IgD-negative memory B cell (primary cell): Measurements from ENCODE around the gene TBX5. TPM values are rescaled to one million over a fixed set of nuclear protein-coding genes. Genes with fewer than 3 reads are reported as not detected.

Source experiments
- H3K27ac Mint-ChIP-seq, 3 donors: one replicate each; pipeline ENCODE4 v1.8.0; 2020 to 2022; ENCODE audit warnings: mild to moderate bottlenecking in 3 of 3, mixed read lengths in 3 of 3, moderate library complexity in 1 of 3
- H3K27me3 Mint-ChIP-seq: one replicate; pipeline ENCODE4 v1.8.0; 2021; ENCODE audit warnings: mixed read lengths
- H3K36me3 Mint-ChIP-seq: one replicate; pipeline ENCODE4 v1.8.0; 2020; ENCODE audit warnings: mild to moderate bottlenecking, mixed read lengths
- H3K4me1 Mint-ChIP-seq, 3 donors: one replicate each; pipeline ENCODE4 v1.8.0; 2020 to 2022; ENCODE audit warnings: mixed read lengths in 3 of 3, mild to moderate bottlenecking in 1 of 3
- H3K4me3 Mint-ChIP-seq, 4 donors: one replicate each; pipeline ENCODE4 v1.8.0; 2020 to 2022; ENCODE audit warnings: mild to moderate bottlenecking in 4 of 4, mixed read lengths in 4 of 4, moderate library complexity in 3 of 4
- H3K9me3 Mint-ChIP-seq, 3 donors: one replicate each; pipeline ENCODE4 v1.8.0; 2020 to 2021; ENCODE audit warnings: mixed read lengths in 3 of 3, mild to moderate bottlenecking in 1 of 3
- polyA plus RNA-seq: library from polyadenylated mRNA; unstranded; fragments of 300-500 nt; fragmentation: Illumina TruSeq; gene quantifications from one replicate; pipeline ENCODE4 v1.2.3, GENCODE V29; 2021

TBX5 gene
- polyA plus RNA-seq, 1 donor from 2014 or later: not detected

- H3K4me1 Mint-ChIP-seq: peaks cover 0 to 2% (median 0%) of the 10 kb centered on the region in 3 donors
- H3K4me3 Mint-ChIP-seq: no peak overlapping the region
- no peaks in the 10 kb centered on the region for H3K36me3 Mint-ChIP-seq
- H3K27me3 Mint-ChIP-seq: peaks cover 56% of the 10 kb centered on the region
- H3K9me3 Mint-ChIP-seq: peaks cover 3 to 6% (median 4%) of the 10 kb centered on the region in 3 donors
- H3K27ac Mint-ChIP-seq: no peak overlapping the region
Measured at GRCh38 chr12:114441039-114441383, 35.1 kb upstream of the TBX5 start.

DNA sequence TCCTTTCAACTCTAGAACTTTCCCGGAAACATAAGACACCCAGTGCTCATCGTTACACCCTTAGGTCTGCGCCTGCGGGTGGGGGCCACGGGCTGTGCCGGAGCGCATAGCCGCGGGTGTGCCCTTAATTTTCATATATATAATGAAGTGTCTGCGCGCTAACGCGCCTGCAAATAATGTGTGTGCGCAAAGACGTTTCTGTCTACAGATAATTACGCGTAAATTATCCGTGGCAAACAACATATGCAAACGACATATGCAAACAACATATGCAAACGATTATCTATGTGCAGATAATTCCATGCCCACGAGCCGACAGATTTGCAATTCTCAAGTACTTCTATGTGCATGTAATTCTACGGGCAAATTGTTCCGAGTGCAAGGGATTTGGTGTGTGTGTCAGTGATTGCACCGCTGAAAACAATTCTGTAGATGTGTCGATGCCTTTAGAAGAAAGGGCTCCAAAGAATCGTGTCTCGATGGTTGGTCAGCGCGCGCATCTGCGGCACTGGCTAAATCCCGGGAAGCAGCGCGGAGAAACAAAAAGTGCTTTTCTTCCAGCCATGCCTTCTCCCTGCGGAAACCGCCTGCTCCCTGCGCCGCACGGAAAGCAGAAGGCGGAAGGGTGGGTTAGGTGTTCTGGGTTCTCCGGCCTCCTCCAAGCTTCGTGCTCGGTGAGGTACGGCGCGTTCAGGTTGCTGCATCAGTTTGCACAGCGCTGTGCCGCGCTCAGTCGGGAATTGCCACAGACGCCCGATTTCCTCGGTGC, 34.5 kb upstream of the TBX5 start:
- H3K4me3 Mint-ChIP-seq: no peak overlapping the region
- peak overlapping the region in 1 of 3 donors; percentile 14 for H3K27ac Mint-ChIP-seq
- H3K4me1 Mint-ChIP-seq: peaks cover 0 to 2% (median 0%) of the 10 kb centered on the region in 3 donors
- no peaks in the 10 kb centered on the region for H3K36me3 Mint-ChIP-seq
- H3K27me3 Mint-ChIP-seq: peaks cover 55% of the 10 kb centered on the region
- peaks cover 3 to 6% (median 4%) of the 10 kb centered on the region in 3 donors for H3K9me3 Mint-ChIP-seq

DNA sequence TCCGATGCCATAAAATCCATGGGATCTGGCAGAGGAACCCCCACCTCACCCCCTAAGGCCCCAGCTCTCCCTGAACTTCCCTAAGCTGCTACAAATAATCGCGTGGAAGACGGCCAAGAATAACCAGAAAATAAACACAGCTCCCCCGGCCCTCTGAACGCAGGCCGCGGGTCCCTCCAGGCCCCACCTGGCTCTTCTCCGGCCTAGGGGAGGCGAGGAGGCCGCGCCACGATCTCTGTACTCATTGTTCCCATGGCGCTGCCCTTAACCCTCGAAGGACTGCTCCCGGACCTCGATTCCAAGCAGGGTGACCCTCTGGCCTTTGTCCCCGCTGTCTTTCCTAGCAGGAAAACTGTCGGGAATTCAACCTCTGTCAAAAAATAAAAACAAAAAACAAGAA, 33.9 kb upstream of the TBX5 start:
- Mint-ChIP-seq H3K27ac (peak overlapping the region in 1 of 3 donors; percentile 14), H3K9me3 (peaks cover 3 to 6% (median 4%) of the 10 kb centered on the region in 3 donors), H3K4me3 (no peak overlapping the region), H3K27me3 (peaks cover 52% of the 10 kb centered on the region), H3K4me1 (peaks cover 0 to under 1% (median 0%) of the 10 kb centered on the region in 3 donors), H3K36me3 (no peaks in the 10 kb centered on the region)

- Mint-ChIP-seq H3K27me3 (peaks cover 47% of the 10 kb centered on the region), H3K4me3 (no peak overlapping the region), H3K9me3 (peaks cover 3 to 6% (median 4%) of the 10 kb centered on the region in 3 donors), H3K4me1 (no peaks in the 10 kb centered on the region), H3K27ac (no peak overlapping the region), H3K36me3 (no peaks in the 10 kb centered on the region)
Measured at GRCh38 chr12:114439261-114439683, 33.3 kb upstream of the TBX5 start.

- Mint-ChIP-seq H3K27ac (no peak overlapping the region), H3K27me3 (peaks cover 44% of the 10 kb centered on the region), H3K9me3 (peaks cover 3 to 6% (median 4%) of the 10 kb centered on the region in 3 donors), H3K4me3 (no peak overlapping the region), H3K4me1 (no peaks in the 10 kb centered on the region), H3K36me3 (no peaks in the 10 kb centered on the region)
Measured at GRCh38 chr12:114438635-114439256, 32.8 kb upstream of the TBX5 start.

DNA sequence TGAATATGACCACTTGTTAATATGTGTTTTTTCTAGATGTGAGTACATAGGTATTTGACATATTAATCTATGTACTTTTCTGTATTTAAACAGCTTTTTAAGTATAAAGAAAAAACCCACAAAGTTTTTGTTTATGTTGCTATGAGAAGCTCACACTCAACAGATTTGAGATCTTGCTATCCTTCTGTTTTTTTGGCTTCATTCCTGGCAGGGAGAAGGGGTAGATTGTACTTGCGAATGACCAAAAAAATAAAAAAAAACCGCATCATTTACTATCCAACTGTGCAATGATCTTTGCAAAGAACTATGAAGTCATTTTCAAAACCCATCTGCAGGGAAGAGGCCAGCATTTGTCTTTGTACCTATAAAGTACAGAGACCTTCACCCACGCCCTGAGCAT, 28.4 kb upstream of the TBX5 start:
- H3K27me3 Mint-ChIP-seq: peaks cover 11% of the 10 kb centered on the region
- no peaks in the 10 kb centered on the region for H3K4me1 Mint-ChIP-seq
- peaks cover 3 to 4% (median 4%) of the 10 kb centered on the region in 3 donors for H3K9me3 Mint-ChIP-seq
- no peak overlapping the region for H3K4me3 Mint-ChIP-seq
- no peaks in the 10 kb centered on the region for H3K36me3 Mint-ChIP-seq
- H3K27ac Mint-ChIP-seq: no peak overlapping the region

DNA sequence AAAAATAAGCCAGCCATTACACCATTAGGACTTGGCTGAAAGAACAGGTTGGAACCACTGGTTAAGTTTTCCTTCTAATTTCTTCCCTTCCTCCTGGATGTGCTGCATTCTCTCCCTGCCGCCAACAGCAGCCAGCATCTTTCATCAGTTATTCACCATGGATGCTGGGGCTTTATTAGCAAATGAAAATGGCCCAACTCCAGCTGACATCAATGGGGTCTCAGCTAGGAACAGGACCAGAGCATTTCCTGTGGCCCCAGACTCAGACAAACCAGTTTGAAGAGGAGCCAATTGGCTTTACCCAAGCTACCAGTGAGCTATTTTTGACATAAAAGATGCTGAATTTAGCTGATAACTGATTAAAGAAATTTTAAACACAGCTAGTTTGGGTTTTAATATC, 26.0 kb upstream of the TBX5 start:
- Mint-ChIP-seq H3K9me3 (peaks cover 0 to 4% (median 2%) of the 10 kb centered on the region in 3 donors), H3K27me3 (no peaks in the 10 kb centered on the region), H3K4me1 (no peaks in the 10 kb centered on the region), H3K36me3 (no peaks in the 10 kb centered on the region), H3K27ac (no peak overlapping the region), H3K4me3 (no peak overlapping the region)

DNA sequence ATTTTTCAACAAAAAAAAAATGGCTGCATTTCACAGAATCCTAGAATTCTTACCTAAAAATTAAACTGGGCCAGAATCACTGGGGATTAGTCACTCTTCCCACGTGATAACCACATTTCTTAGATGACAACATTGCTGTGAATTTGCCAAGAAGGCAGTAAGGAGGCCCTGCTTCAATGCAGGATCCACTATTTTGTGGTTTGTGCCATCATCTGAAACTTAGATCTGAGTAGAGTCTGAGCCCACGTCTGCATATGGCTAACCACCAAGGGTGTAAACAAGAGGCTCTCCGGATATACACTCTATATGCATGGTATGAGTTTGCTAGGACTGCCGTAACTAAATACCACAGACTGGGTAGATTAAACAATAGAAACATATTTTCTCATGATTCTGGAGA, 24.4 kb upstream of the TBX5 start:
- Mint-ChIP-seq H3K27me3 (no peaks in the 10 kb centered on the region), H3K4me1 (no peaks in the 10 kb centered on the region), H3K9me3 (peaks cover 0 to 2% (median 0%) of the 10 kb centered on the region in 3 donors), H3K27ac (no peak overlapping the region), H3K4me3 (no peak overlapping the region), H3K36me3 (no peaks in the 10 kb centered on the region)

DNA sequence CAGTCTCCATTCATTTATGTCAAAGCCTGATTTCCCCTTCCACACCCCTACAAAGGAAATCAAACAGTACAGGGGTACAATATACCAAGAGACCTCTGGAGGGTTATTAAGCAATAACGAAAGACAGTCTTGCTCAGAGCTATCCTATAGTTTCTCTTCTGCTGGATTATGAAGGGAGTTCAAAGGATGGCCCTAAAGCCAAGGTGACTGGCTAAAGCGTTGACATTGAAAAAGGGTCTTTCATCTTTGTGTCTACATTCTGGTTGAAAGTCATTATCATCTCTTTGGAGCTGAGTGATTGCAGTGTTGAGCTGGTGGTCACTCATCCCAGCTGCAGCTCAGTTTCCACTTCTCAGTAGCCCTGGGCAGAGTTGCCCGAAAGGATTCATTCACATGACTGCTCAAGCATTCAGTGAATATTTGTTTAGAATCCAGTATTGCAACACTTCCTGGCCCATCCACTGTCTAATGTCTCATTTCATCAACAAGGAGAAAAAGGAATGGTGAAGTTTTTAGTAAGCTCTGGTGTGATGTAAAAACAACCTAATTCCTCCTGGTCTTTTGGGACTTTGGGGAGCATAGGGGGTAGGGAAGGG, 19.2 kb upstream of the TBX5 start:
- Mint-ChIP-seq H3K9me3 (peaks cover 0 to 6% (median 2%) of the 10 kb centered on the region in 3 donors), H3K4me3 (no peak overlapping the region), H3K4me1 (no peaks in the 10 kb centered on the region), H3K27me3 (peaks cover 6% of the 10 kb centered on the region), H3K27ac (no peak overlapping the region), H3K36me3 (no peaks in the 10 kb centered on the region)

DNA sequence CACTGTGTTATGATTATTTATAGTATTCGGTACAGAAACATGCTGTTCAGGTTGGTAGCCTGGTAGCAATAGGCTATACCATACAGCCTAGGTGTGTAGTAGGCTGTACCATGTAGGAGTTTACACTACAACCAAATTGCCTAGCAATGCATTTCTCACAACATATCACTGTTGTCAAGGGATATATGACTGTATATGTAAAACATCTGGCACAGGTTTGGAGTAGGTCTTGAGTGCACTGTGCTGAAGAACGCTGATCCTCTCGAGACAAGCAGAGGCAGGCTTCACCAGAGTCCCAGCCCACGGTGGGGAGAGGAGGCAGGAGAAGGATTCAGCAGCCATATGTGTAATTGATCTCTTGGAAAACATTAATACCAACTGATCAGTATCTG, 15.0 kb upstream of the TBX5 start:
- Mint-ChIP-seq H3K27me3 (peaks cover 16% of the 10 kb centered on the region), H3K4me3 (no peak overlapping the region), H3K4me1 (no peaks in the 10 kb centered on the region), H3K9me3 (peaks cover 2 to 4% (median 3%) of the 10 kb centered on the region in 3 donors), H3K27ac (peak overlapping the region in 1 of 3 donors; percentile 4), H3K36me3 (no peaks in the 10 kb centered on the region)

- Mint-ChIP-seq H3K27me3 (peaks cover 19% of the 10 kb centered on the region), H3K9me3 (peaks cover 2 to 4% (median 3%) of the 10 kb centered on the region in 3 donors), H3K27ac (no peak overlapping the region), H3K4me3 (no peak overlapping the region), H3K4me1 (no peaks in the 10 kb centered on the region), H3K36me3 (no peaks in the 10 kb centered on the region)
Measured at GRCh38 chr12:114420182-114420943, 14.4 kb upstream of the TBX5 start.

DNA sequence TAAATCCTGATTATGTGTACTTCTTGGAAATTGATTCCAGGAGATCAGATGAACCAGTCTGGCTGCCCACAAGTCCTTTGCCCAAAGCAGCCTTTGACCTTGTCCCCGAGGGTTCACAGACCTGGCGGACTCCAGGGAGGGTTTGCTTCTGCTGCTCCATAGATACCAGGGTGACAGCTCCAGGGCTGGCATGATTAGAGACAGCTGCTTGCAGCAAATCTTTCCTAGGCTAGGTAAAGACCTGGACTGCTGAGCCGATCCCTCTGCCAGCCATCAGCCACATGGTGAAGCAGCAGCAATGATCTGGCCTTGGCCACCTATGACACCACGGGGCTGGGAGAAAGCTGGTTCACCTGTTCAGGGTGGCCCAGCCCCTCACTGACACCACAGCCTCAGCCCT, 10.1 kb upstream of the TBX5 start:
- Mint-ChIP-seq H3K36me3 (no peaks in the 10 kb centered on the region), H3K9me3 (peaks cover 2 to 4% (median 3%) of the 10 kb centered on the region in 3 donors), H3K4me1 (peaks cover 0 to 2% (median 0%) of the 10 kb centered on the region in 3 donors), H3K4me3 (no peak overlapping the region), H3K27me3 (peaks cover 48% of the 10 kb centered on the region), H3K27ac (no peak overlapping the region)

- Mint-ChIP-seq H3K9me3 (peaks cover 2 to 4% (median 3%) of the 10 kb centered on the region in 3 donors), H3K27me3 (peaks cover 52% of the 10 kb centered on the region), H3K4me3 (no peak overlapping the region), H3K36me3 (no peaks in the 10 kb centered on the region), H3K4me1 (peaks cover 0 to 2% (median 0%) of the 10 kb centered on the region in 3 donors), H3K27ac (no peak overlapping the region)
Measured at GRCh38 chr12:114415525-114415868, 9.6 kb upstream of the TBX5 start.

GRCh38 chr12:114414866-114415524, 9.1 kb upstream of the TBX5 start:
- H3K4me1 Mint-ChIP-seq: peaks cover 0 to 5% (median 0%) of the 10 kb centered on the region in 3 donors

More at GRCh38 chr12:114414866-114415524, 9.1 kb upstream of the TBX5 start:
- Mint-ChIP-seq H3K4me3 (no peak overlapping the region), H3K9me3 (peaks cover 2 to 4% (median 3%) of the 10 kb centered on the region in 3 donors), H3K27me3 (peaks cover 56% of the 10 kb centered on the region), H3K27ac (no peak overlapping the region), H3K36me3 (no peaks in the 10 kb centered on the region)
